ENCODE data around the gene MOSPD3. TPM values are rescaled to one million over a fixed set of nuclear protein-coding genes. Genes with fewer than 3 reads are reported as not detected.

MOSPD3 gene
- total RNA-seq, 2 donors from 2014 or later: 20.1 to 36.1 TPM

DNA sequence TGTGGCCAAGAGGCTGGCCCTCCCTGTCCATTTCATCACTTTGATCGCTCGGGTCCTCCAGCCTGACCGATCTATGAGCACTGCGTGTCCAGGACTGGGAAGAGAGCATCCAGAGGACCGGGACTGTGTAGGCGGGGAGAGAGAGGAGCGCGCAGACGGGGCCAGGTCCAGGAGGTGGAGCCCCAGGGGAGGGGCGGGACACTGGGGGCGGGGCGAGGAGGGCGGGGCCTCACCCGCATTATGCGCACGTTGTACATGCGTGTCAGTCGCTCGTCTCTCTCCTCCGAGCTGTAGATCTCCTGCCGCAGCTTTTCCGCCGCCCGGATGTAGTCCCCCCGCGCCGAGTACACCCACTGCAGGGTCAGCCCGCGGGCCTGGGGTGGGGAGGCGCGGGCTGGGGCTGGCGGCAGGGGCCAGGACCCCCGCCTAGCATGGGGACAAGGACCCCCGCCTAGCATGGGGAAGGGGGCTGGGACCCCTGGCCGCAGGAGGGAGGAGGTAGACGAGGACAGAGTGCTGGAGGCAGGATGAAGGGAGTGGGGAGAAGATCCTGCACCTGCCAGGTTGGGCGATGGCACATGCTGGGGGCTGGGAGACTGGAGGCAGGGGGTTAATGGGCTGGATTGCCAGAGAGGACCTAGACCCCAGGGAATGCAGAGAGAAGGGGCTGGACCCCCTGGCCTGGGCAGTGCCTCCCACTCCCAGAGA lies 14.3 kb downstream of the MOSPD3 start:
- Histone ChIP-seq H3K4me1 (replicated peaks) (no peaks in the 10 kb centered on the region), H3K4me3 (peak overlapping the region; percentile 18 to 19), H3K27ac (peak overlapping the region in 1 of 2 donors; percentile 11), H3K27me3 (replicated peaks; ENCODE audit: insufficient read depth) (no peaks in the 10 kb centered on the region), H3K9me3 (no peaks in the 10 kb centered on the region), H3K36me3 (no peaks in the 10 kb centered on the region)
- 5% methylated on average over 23 of the region's 37 CpGs for WGBS
- DNase-seq (ENCODE audit: low spot score): peak; percentile 73
- intact Hi-C loops (cut with DNase I): no loop called here
- TF ChIP-seq, protein P1, sequence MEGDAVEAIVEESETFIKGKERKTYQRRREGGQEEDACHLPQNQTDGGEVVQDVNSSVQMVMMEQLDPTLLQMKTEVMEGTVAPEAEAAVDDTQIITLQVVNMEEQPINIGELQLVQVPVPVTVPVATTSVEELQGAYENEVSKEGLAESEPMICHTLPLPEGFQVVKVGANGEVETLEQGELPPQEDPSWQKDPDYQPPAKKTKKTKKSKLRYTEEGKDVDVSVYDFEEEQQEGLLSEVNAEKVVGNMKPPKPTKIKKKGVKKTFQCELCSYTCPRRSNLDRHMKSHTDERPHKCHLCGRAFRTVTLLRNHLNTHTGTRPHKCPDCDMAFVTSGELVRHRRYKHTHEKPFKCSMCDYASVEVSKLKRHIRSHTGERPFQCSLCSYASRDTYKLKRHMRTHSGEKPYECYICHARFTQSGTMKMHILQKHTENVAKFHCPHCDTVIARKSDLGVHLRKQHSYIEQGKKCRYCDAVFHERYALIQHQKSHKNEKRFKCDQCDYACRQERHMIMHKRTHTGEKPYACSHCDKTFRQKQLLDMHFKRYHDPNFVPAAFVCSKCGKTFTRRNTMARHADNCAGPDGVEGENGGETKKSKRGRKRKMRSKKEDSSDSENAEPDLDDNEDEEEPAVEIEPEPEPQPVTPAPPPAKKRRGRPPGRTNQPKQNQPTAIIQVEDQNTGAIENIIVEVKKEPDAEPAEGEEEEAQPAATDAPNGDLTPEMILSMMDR (IDR thresholded peaks at IDR 0.05): no peak
- TF ChIP-seq POLR2A (IDR thresholded peaks at IDR 0.05) (no peak), POLR2AphosphoS5 (IDR thresholded peaks at IDR 0.05) (no peak)

DNA sequence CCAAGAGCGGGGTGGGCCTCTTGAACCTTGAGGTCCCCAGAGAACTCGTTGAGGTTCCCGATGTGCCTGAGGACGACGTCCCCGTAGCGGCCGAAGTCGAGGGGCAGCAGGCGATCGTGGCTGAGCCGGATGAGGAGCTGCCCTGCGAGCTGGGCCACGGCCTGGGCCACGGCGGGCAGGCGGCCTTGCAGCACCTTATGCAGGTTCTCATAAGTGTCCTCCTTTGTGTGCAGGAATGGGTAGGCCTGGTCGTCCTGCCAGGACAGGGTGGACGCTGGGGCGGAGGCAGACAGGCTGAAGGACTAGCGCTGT lies 14.9 kb downstream of the MOSPD3 start:
- Histone ChIP-seq H3K4me1 (replicated peaks) (no peaks in the 10 kb centered on the region), H3K9me3 (no peaks in the 10 kb centered on the region), H3K27ac (peak overlapping the region in 1 of 2 donors; percentile 11), H3K27me3 (replicated peaks; ENCODE audit: insufficient read depth) (no peaks in the 10 kb centered on the region), H3K4me3 (no peak overlapping the region), H3K36me3 (no peaks in the 10 kb centered on the region)
- no peak for TF ChIP-seq POLR2AphosphoS5 (IDR thresholded peaks at IDR 0.05)
- TF ChIP-seq, protein P1 (IDR thresholded peaks at IDR 0.05): no peak
- TF ChIP-seq POLR2A (IDR thresholded peaks at IDR 0.05): no peak
- WGBS: 86% methylated on average over 21 of the region's 21 CpGs
- no peak for DNase-seq (ENCODE audit: low spot score)
- intact Hi-C loops (cut with DNase I): no loop called here

DNA sequence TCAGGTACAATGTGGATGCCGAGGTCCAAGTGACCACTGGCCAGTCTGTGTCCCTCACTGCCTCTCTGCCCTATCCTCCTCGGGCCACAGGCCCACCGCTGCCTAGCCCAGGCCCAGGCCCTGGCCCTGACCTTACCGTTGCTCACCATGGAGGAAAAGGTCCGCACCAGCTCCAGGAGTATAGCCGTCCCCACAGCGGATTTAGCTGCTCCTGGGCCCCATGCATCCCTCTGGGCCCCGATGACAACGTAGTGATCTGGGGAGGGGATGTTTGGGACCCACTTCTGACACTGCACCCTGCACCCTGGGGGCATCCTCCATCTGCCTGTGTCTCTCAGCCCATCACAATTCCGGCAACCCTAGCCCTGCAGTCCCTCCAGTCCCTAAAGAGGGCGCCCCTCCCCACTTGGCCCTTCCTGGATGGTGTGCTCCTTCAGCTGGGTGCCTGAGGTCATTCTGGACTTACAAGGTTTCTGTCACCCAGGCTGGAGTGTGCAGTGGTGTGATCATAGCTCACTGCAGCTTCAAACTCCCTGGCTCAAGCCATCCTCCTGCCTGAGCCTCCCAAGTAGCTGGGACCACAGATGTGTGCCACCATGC lies 16.9 kb downstream of the MOSPD3 start:
- no peaks in the 10 kb centered on the region for H3K36me3 ChIP-seq
- peaks cover 3% of the 10 kb centered on the region for H3K4me1 ChIP-seq (replicated peaks)
- TF ChIP-seq POLR2AphosphoS5 (IDR thresholded peaks at IDR 0.05) (no peak), POLR2A (IDR thresholded peaks at IDR 0.05) (no peak)
- TF ChIP-seq, protein P1 (IDR thresholded peaks at IDR 0.05): no peak
- intact Hi-C loops (cut with DNase I): no loop called here
- 77% methylated on average over 11 of the region's 11 CpGs for WGBS
- no peak for DNase-seq (ENCODE audit: low spot score)
- H3K27ac ChIP-seq: no peak overlapping the region
- H3K27me3 ChIP-seq (replicated peaks; ENCODE audit: insufficient read depth): no peaks in the 10 kb centered on the region
- no peaks in the 10 kb centered on the region for H3K9me3 ChIP-seq
- no peak overlapping the region for H3K4me3 ChIP-seq

DNA sequence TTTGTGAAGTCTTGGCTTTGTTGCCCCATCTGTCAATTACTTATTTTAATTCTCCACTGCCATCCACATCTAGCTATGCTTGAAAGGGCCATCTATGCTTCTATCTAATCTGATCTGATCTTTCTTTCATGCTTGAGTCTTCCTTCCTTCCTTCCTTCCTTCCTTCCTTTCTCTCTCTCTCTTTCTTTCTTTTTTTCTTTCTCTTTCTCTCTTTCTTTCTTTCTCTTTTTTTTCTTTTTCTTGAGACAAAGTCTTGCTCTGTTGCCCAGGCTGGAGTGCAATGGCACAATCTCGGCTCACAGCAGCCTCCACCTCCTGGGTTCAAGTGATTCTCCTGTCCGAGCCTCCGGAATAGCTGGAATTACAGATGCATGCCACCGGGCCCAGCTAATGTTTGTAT lies 17.7 kb downstream of the MOSPD3 start:
- no peak for DNase-seq (ENCODE audit: low spot score)
- no peaks in the 10 kb centered on the region for H3K27me3 ChIP-seq (replicated peaks; ENCODE audit: insufficient read depth)
- H3K4me1 ChIP-seq (replicated peaks): peaks cover 3% of the 10 kb centered on the region
- intact Hi-C loops (cut with DNase I): no loop called here
- H3K27ac ChIP-seq: no peak overlapping the region
- no peaks in the 10 kb centered on the region for H3K36me3 ChIP-seq
- H3K4me3 ChIP-seq: no peak overlapping the region
- no peaks in the 10 kb centered on the region for H3K9me3 ChIP-seq
- no peak for TF ChIP-seq POLR2AphosphoS5 (IDR thresholded peaks at IDR 0.05)
- no peak for TF ChIP-seq POLR2A (IDR thresholded peaks at IDR 0.05)
- TF ChIP-seq, protein P1 (IDR thresholded peaks at IDR 0.05): no peak
- WGBS: 96% methylated on average over 4 of the region's 4 CpGs

Measured in prostate gland (tissue), 2 donors.